CD4-positive, alpha-beta T cell (primary cell): Measurements from ENCODE around the gene UGT1A5. TPM values are rescaled to one million over a fixed set of nuclear protein-coding genes. Genes with fewer than 3 reads are reported as not detected.

Experiments used
- ATAC-seq: fragments of 200-7000 bp; cut with Tn5 transposase; one replicate; pipeline ENCODE4 v1.10.0; 2022; ENCODE audit warnings: mild to moderate bottlenecking; ENCODE audit not compliant: poor library complexity
- CTCF ChIA-PET: fragments of 350-600 bp; sonication (Branson Sonifier 250); formaldehyde crosslinking; loops from one replicate; lab custom pipeline; 2021; ENCODE audit warnings: antibody characterized with exemption, inconsistent platforms; lab: Charles Lee
- POLR2A ChIA-PET: fragments of 350-600 bp; sonication (Branson Sonifier 250); formaldehyde crosslinking; loops from one replicate; lab custom pipeline; 2021; ENCODE audit warnings: antibody characterized with exemption, inconsistent platforms; lab: Charles Lee
- DNase-seq, 14 experiments: peaks; one replicate each; pipeline ENCODE4 v3.0.0-alpha.2; 2013 to 2020; ENCODE audit warnings: mixed read lengths in 2 of 14
- H3K27ac ChIP-seq, 2 donors: one replicate each; pipeline versions ENCODE4 v1.5.1 to v1.7.0; 2013; ENCODE audit warnings: low read length in 2 of 2, low read depth in 1 of 2, mild to moderate bottlenecking in 1 of 2
- H3K27me3 ChIP-seq, 2 experiments: 1 replicate in 1 of 2; 2 replicates in 1 of 2; pipeline versions ENCODE4 v1.6.1 to v1.7.0; 2013; ENCODE audit warnings: low read length in 2 of 2, control low read depth in 1 of 2, mild to moderate bottlenecking in 1 of 2, moderate library complexity in 1 of 2; ENCODE audit not compliant: insufficient read depth in 2 of 2, control insufficient read depth in 1 of 2
- H3K36me3 ChIP-seq: one replicate; pipeline ENCODE4 v1.6.1; 2013; ENCODE audit warnings: low read length, control low read depth; ENCODE audit not compliant: insufficient read depth
- H3K4me1 ChIP-seq: one replicate; pipeline ENCODE4 v1.6.1; 2013; ENCODE audit warnings: low read length, control low read depth; ENCODE audit not compliant: insufficient read depth
- H3K4me3 ChIP-seq: one replicate; pipeline ENCODE4 v1.5.1; 2013; ENCODE audit warnings: mild to moderate bottlenecking, low read length, moderate library complexity
- H3K9me3 ChIP-seq, 2 experiments: 1 replicate in 1 of 2; 2 replicates in 1 of 2; pipeline versions ENCODE4 v1.6.1 to v1.7.0; 2013; ENCODE audit warnings: low read length in 2 of 2, mild to moderate bottlenecking in 2 of 2, control low read depth in 1 of 2, moderate library complexity in 1 of 2; ENCODE audit not compliant: control insufficient read depth in 1 of 2, insufficient read depth in 1 of 2
- H3K27ac Mint-ChIP-seq: one replicate; pipeline ENCODE4 v1.8.0; 2020; ENCODE audit warnings: mixed read lengths
- H3K27me3 Mint-ChIP-seq: one replicate; pipeline ENCODE4 v1.8.0; 2021; ENCODE audit warnings: mixed read lengths
- H3K36me3 Mint-ChIP-seq: one replicate; pipeline ENCODE4 v1.8.0; 2021; ENCODE audit warnings: low read depth, mixed read lengths
- H3K4me1 Mint-ChIP-seq: one replicate; pipeline ENCODE4 v1.8.0; 2021; ENCODE audit warnings: low read depth, mixed read lengths
- H3K4me3 Mint-ChIP-seq: one replicate; pipeline ENCODE4 v1.8.0; 2020; ENCODE audit warnings: mild to moderate bottlenecking, mixed read lengths
- H3K9me3 Mint-ChIP-seq: one replicate; pipeline ENCODE4 v1.8.0; 2020; ENCODE audit warnings: mixed read lengths
- intact Hi-C, 2 experiments: fragments of 100-400 bp; cut with DNase I in 1 of 2; cut with micrococcal nuclease in 1 of 2; formaldehyde crosslinking; loops; one replicate each; pipeline versions ENCODE4 v1.15.1 to v1.9.0; 2023 to 2025; cut with DNase I, micrococcal nuclease
- total RNA-seq, 174 experiments: library from RNA in 2 of 174; stranded (reverse) in 2 of 174; gene quantifications; one replicate each; pipeline ENCODE4 v1.2.3 and lab custom pipeline; 2021 to 2026
- TF ChIP-seq, protein P1 (sequence below): fragments of 200-600 bp; IDR thresholded peaks from one replicate; pipeline ENCODE4 v1.8.0; 2022; ENCODE audit warnings: antibody characterized with exemption, mild to moderate bottlenecking

UGT1A5 gene
- total RNA-seq, 2 experiments from 2014 or later, result not detected

- no peak for ATAC-seq
- Mint-ChIP-seq H3K27ac (no peak overlapping the region), H3K36me3 (no peaks in the 10 kb centered on the region), H3K4me3 (no peak overlapping the region), H3K4me1 (no peaks in the 10 kb centered on the region), H3K9me3 (no peaks in the 10 kb centered on the region), H3K27me3 (peaks cover 10% of the 10 kb centered on the region)
- DNase-seq, result no peak
- H3K27ac ChIP-seq, result no peak overlapping the region
- H3K4me3 ChIP-seq, result no peak overlapping the region
- H3K27me3 ChIP-seq, result peaks cover 6 to 8% of the 10 kb centered on the region in 2 experiments
- peaks cover 0 to 10% of the 10 kb centered on the region in 2 experiments for H3K9me3 ChIP-seq
- TF ChIP-seq, protein P1, sequence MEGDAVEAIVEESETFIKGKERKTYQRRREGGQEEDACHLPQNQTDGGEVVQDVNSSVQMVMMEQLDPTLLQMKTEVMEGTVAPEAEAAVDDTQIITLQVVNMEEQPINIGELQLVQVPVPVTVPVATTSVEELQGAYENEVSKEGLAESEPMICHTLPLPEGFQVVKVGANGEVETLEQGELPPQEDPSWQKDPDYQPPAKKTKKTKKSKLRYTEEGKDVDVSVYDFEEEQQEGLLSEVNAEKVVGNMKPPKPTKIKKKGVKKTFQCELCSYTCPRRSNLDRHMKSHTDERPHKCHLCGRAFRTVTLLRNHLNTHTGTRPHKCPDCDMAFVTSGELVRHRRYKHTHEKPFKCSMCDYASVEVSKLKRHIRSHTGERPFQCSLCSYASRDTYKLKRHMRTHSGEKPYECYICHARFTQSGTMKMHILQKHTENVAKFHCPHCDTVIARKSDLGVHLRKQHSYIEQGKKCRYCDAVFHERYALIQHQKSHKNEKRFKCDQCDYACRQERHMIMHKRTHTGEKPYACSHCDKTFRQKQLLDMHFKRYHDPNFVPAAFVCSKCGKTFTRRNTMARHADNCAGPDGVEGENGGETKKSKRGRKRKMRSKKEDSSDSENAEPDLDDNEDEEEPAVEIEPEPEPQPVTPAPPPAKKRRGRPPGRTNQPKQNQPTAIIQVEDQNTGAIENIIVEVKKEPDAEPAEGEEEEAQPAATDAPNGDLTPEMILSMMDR, result no peak
- no peaks in the 10 kb centered on the region for H3K4me1 ChIP-seq
- no peaks in the 10 kb centered on the region for H3K36me3 ChIP-seq
- ChIA-PET CTCF (no interaction called here), POLR2A (no interaction called here)
- intact Hi-C loops, result no loop called here
Measured at GRCh38 chr2:233810385-233810784, 97.7 kb downstream of the UGT1A5 start.

DNA sequence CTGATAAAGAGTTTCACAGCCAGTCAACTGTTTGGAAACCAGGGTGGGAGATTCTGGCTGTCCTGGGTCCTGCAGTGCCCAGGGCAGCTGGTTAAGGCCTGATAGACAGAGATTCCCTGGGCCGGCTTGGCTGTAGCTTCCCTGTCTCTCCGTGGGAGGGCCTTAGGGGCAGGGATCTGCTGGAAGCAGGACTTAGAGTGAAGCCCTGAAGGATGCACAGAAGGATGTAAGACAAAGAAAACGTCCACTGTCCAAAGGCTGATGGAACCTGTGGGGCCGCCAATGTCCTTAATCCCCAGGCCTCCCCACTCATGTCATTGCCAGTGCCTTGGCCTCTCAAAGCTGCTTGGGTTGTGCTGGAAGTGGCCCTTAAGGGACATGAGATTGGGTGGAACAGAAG, 98.4 kb downstream of the UGT1A5 start:
- H3K27ac ChIP-seq, result no peak overlapping the region
- H3K36me3 ChIP-seq, result no peaks in the 10 kb centered on the region
- DNase-seq (peak in 1 of 14 experiments; percentile 27), ATAC-seq (no peak)
- Mint-ChIP-seq H3K4me3 (no peak overlapping the region), H3K27me3 (peaks cover 10% of the 10 kb centered on the region), H3K9me3 (no peaks in the 10 kb centered on the region), H3K4me1 (no peaks in the 10 kb centered on the region), H3K36me3 (no peaks in the 10 kb centered on the region), H3K27ac (no peak overlapping the region)
- H3K4me1 ChIP-seq, result no peaks in the 10 kb centered on the region
- H3K4me3 ChIP-seq, result no peak overlapping the region
- ChIA-PET POLR2A (no interaction called here), CTCF (no interaction called here)
- intact Hi-C loops, result no loop called here
- TF ChIP-seq, protein P1, result no peak
- H3K9me3 ChIP-seq, result peaks cover 0 to 10% of the 10 kb centered on the region in 2 experiments
- peaks cover 6 to 8% of the 10 kb centered on the region in 2 experiments for H3K27me3 ChIP-seq

DNA sequence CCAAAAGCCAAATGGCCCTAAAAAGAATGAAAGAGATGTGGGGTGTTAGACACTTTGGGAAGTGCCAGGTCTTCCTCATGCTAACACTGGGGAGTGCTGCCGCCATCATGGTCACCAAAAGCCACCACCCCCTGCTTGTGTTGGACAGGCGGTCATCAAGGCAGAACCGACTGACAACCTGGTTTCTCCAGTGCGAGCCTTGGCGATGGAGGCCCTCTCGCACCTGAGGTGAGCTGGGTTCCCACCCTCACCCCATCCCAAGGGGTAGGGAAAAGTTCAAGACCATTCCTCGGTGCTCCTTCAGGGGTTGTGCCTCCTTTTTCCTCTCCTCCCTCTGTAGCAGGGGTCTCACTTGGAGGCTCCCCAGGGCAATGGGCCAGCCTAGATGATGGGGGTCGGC, 99.0 kb downstream of the UGT1A5 start:
- no peaks in the 10 kb centered on the region for H3K9me3 Mint-ChIP-seq
- H3K27ac Mint-ChIP-seq, result no peak overlapping the region
- H3K27me3 Mint-ChIP-seq, result peaks cover 10% of the 10 kb centered on the region
- Histone ChIP-seq H3K36me3 (no peaks in the 10 kb centered on the region), H3K4me3 (no peak overlapping the region), H3K27me3 (peaks cover 8% of the 10 kb centered on the region in 2 experiments), H3K9me3 (peaks cover 0 to 10% of the 10 kb centered on the region in 2 experiments), H3K4me1 (no peaks in the 10 kb centered on the region), H3K27ac (no peak overlapping the region)
- H3K4me1 Mint-ChIP-seq, result no peaks in the 10 kb centered on the region
- H3K4me3 Mint-ChIP-seq, result no peak overlapping the region
- TF ChIP-seq, protein P1, result no peak
- CTCF ChIA-PET, result no interaction called here
- POLR2A ChIA-PET, result no interaction called here
- intact Hi-C loops, result no loop called here
- DNase-seq (peak in 1 of 14 experiments; percentile 17), ATAC-seq (no peak)
- H3K36me3 Mint-ChIP-seq, result no peaks in the 10 kb centered on the region
